OCI-LY3 (cell line): ENCODE measurements around the gene RRN3.

Experiments used
- CTCF ChIP-seq: fragments of 200-600, 300-600 bp; sonication (generic); IDR thresholded peaks from 2 replicates; pipeline ENCODE4 v1.5.1; 2014; ENCODE audit warnings: antibody characterized with exemption, low read length, low read depth
- EZH2phosphoT487 ChIP-seq: fragments of 200-600 bp; shearing (Covaris generic); IDR thresholded peaks from 2 replicates; pipeline ENCODE4 v1.6.1; 2018; ENCODE audit warnings: antibody characterized with exemption, mixed run types, low read depth

GRCh38 chr16:15038689-15039088 lies 55.4 kb downstream of the RRN3 start:
- TF ChIP-seq CTCF (no peak), EZH2phosphoT487 (no peak)
